Ovary (tissue), 3 donors: ENCODE results near the gene ECEL1.
"Not testable (repeated sequence)": the region's sequence is repeated elsewhere in the genome, so short reads cannot be mapped to it uniquely, and the experiment has no call there.

Source experiments
- CTCF ChIP-seq, 3 donors: fragments of 450-650 bp in 2 of 3; fragments of 200-600 bp in 1 of 3; IDR thresholded peaks; one replicate each; pipeline versions ENCODE4 v1.5.1 to v1.8.0; 2016 to 2022; ENCODE audit warnings: antibody characterized with exemption in 3 of 3, mild to moderate bottlenecking in 1 of 3
- EP300 ChIP-seq: sonication (generic); formaldehyde crosslinking; IDR thresholded peaks from one replicate; pipeline ENCODE4 v1.6.1; 2017; ENCODE audit warnings: antibody characterized with exemption
- POLR2A ChIP-seq: fragments of 450-650 bp; IDR thresholded peaks from one replicate; pipeline ENCODE4 v1.6.1; 2017; ENCODE audit warnings: antibody characterized with exemption, mild to moderate bottlenecking, moderate library complexity
- donor health status: DM: no; HTN: no; CAD: no.

- not testable (repeated sequence) for TF ChIP-seq CTCF (IDR thresholded peaks at IDR 0.05); EP300; POLR2A
Measured at GRCh38 chr2:232443669-232444408, 43.8 kb downstream of the ECEL1 start.
